Activated T-cell treated with anti-CD3 and anti-CD28 coated beads for 48 hours (primary cell): ENCODE results near the gene RAB36.
A peak's percentile ranks its signal among the peaks of the same experiment; 100 is the strongest.

Experiments
- DNase-seq: peaks from one replicate; pipeline ENCODE4 v3.0.0-alpha.2; 2020; ENCODE audit warnings: low read depth

The RAB36 gene

GRCh38 chr22:23158516-23159290 is 13.4 kb downstream of the RAB36 start:
- DNase-seq, result no peak

GRCh38 chr22:23159291-23159630 is 14.0 kb downstream of the RAB36 start:
- DNase-seq, result no peak

GRCh38 chr22:23161029-23161428 is 15.8 kb downstream of the RAB36 start:
- no peak for DNase-seq

GRCh38 chr22:23161574-23161973 is 16.3 kb downstream of the RAB36 start:
- no peak for DNase-seq

- no peak for DNase-seq
Measured at GRCh38 chr22:23163665-23164064, 18.4 kb downstream of the RAB36 start.

- DNase-seq, result no peak
Measured at GRCh38 chr22:23164091-23164490, 18.8 kb downstream of the RAB36 start.

GRCh38 chr22:23166042-23166831 is 21.0 kb downstream of the RAB36 start:
- no peak for DNase-seq

- DNase-seq, result no peak
Measured at GRCh38 chr22:23166841-23167616, 21.8 kb downstream of the RAB36 start.

GRCh38 chr22:23168391-23169042 is 23.2 kb downstream of the RAB36 start:
- DNase-seq, result no peak

- no peak for DNase-seq
Measured at GRCh38 chr22:23169043-23169406, 23.7 kb downstream of the RAB36 start.

GRCh38 chr22:23175817-23176644 is 30.8 kb downstream of the RAB36 start:
- no peak for DNase-seq

GRCh38 chr22:23176645-23177027 is 31.4 kb downstream of the RAB36 start:
- no peak for DNase-seq

- DNase-seq, result no peak
Measured at GRCh38 chr22:23177197-23177596, 31.9 kb downstream of the RAB36 start.

- DNase-seq, result peak; percentile 51
Measured at GRCh38 chr22:23178512-23179254, 33.4 kb downstream of the RAB36 start.

- no peak for DNase-seq
Measured at GRCh38 chr22:23179381-23180299, 34.4 kb downstream of the RAB36 start.

GRCh38 chr22:23180301-23180892 is 35.1 kb downstream of the RAB36 start, which contains the start of gene BCR:
BCR (plus strand) TSS chr22:23180509; CDS start chr22:23180961, 452 bp downstream.
- DNase-seq, result peak; percentile 56

- peak; percentile 16 for DNase-seq
Measured at GRCh38 chr22:23180893-23181720, 35.8 kb downstream of the RAB36 start.

- DNase-seq, result no peak
Measured at GRCh38 chr22:23181721-23182308, 36.5 kb downstream of the RAB36 start.
